Tibial artery (tissue), 4 donors: Measurements from ENCODE around the gene SELENOH.

Experiments
- DNase-seq, 2 donors: peaks; one replicate each; pipeline ENCODE4 v3.0.0-alpha.2; 2019
- H3K27ac ChIP-seq, 2 donors: fragments of 200-600 bp; sonication (generic) in 1 of 2; 1 replicate in 1 of 2; 2 replicates in 1 of 2; pipeline ENCODE4 v1.5.1; 2018 to 2019; ENCODE audit warnings: mild to moderate bottlenecking in 1 of 2
- H3K27me3 ChIP-seq, 2 donors: fragments of 200-600 bp; sonication (generic) in 1 of 2; one replicate each; pipeline versions ENCODE4 v1.5.1 to v1.6.0; 2016 to 2019
- H3K36me3 ChIP-seq, 3 donors: fragments of 200-600 bp; sonication (generic) in 2 of 3; one replicate each; pipeline ENCODE4 v1.5.1; 2016 to 2019; ENCODE audit warnings: mild to moderate bottlenecking in 2 of 3
- H3K4me1 ChIP-seq, 4 donors: fragments of 200-600 bp; sonication (generic) in 2 of 4; 1 replicate in 3 of 4; 2 replicates in 1 of 4; pipeline ENCODE4 v1.5.1; 2016 to 2019
- H3K4me3 ChIP-seq, 2 donors: fragments of 200-600 bp; sonication (generic) in 1 of 2; 1 replicate in 1 of 2; 2 replicates in 1 of 2; pipeline ENCODE4 v1.5.1; 2018 to 2019; ENCODE audit warnings: mild to moderate bottlenecking in 2 of 2
- H3K9me3 ChIP-seq, 3 donors: fragments of 200-600 bp; sonication (generic) in 1 of 3; one replicate each; pipeline ENCODE4 v1.5.1; 2016 to 2019
- CTCF ChIP-seq, 2 experiments: fragments of 200-600 bp in 1 of 2; fragments of 450-650 bp in 1 of 2; IDR thresholded peaks; one replicate each; pipeline ENCODE4 v1.5.1; 2017 to 2019; ENCODE audit warnings: antibody characterized with exemption in 2 of 2, mild to moderate bottlenecking in 1 of 2, moderate library complexity in 1 of 2
- intact Hi-C: fragments of 100-400 bp; cut with DNase I; formaldehyde crosslinking; loops from one replicate; pipeline ENCODE4 v1.15.0; 2023; ENCODE audit warnings: low total_unique reads

SELENOH gene

GRCh38 chr11:57751176-57751575 lies 9.9 kb downstream of the SELENOH start:
- no peak for DNase-seq
- intact Hi-C loops, result no loop called here
- Histone ChIP-seq H3K4me1 (no peaks in the 10 kb centered on the region), H3K27ac (no peak overlapping the region), H3K4me3 (no peak overlapping the region), H3K9me3 (no peaks in the 10 kb centered on the region), H3K36me3 (peaks cover 0 to 9% (median 4%) of the 10 kb centered on the region in 3 donors), H3K27me3 (no peaks in the 10 kb centered on the region)
- no peak for TF ChIP-seq CTCF (IDR thresholded peaks at IDR 0.05)

GRCh38 chr11:57751676-57752253 lies 10.5 kb downstream of the SELENOH start, which contains the start of gene BTBD18:
TSS of gene BTBD18 (minus strand) at chr11:57751819. CDS start at chr11:57751188, 631 bp downstream.
- intact Hi-C loops, result no loop called here

GRCh38 chr11:57752954-57753353 lies 11.7 kb downstream of the SELENOH start:
- intact Hi-C loops, result no loop called here
- no peaks in the 10 kb centered on the region for H3K36me3 ChIP-seq
- DNase-seq, result no peak
- no peak for TF ChIP-seq CTCF (IDR thresholded peaks at IDR 0.05)
- no peaks in the 10 kb centered on the region for H3K27me3 ChIP-seq
- H3K9me3 ChIP-seq, result no peaks in the 10 kb centered on the region
- H3K4me3 ChIP-seq, result no peak overlapping the region
- no peaks in the 10 kb centered on the region for H3K4me1 ChIP-seq
- no peak overlapping the region for H3K27ac ChIP-seq

More at GRCh38 chr11:57751676-57752253, 10.5 kb downstream of the SELENOH start, which contains the start of gene BTBD18:
- no peak within 1 kb of the TSS for H3K4me3 ChIP-seq
- peaks cover 0 to 6% (median 4%) of the 10 kb centered on the region in 3 donors for H3K36me3 ChIP-seq
- no peaks in the 10 kb centered on the region for H3K4me1 ChIP-seq
- no peak for DNase-seq
- no peaks in the 10 kb centered on the region for H3K9me3 ChIP-seq
- H3K27me3 ChIP-seq, result no peaks in the 10 kb centered on the region
- TF ChIP-seq CTCF (IDR thresholded peaks at IDR 0.05), result peak in 1 of 2 experiments; percentile 20
- no peak within 1 kb of the TSS for H3K27ac ChIP-seq

- peaks cover 0 to 3% (median 0%) of the 10 kb centered on the region in 4 donors for H3K4me1 ChIP-seq
- no peaks in the 10 kb centered on the region for H3K36me3 ChIP-seq
- no peaks in the 10 kb centered on the region for H3K27me3 ChIP-seq
- H3K4me3 ChIP-seq, result no peak overlapping the region
- H3K27ac ChIP-seq, result no peak overlapping the region
- intact Hi-C loops, result no loop called here
- TF ChIP-seq CTCF (IDR thresholded peaks at IDR 0.05), result no peak
- H3K9me3 ChIP-seq, result no peaks in the 10 kb centered on the region
- no peak for DNase-seq
These were observed 16.9 kb downstream of the SELENOH start for GRCh38 chr11:57758174-57758573.

- no peaks in the 10 kb centered on the region for H3K27me3 ChIP-seq
- TF ChIP-seq CTCF (IDR thresholded peaks at IDR 0.05), result no peak
- peak; percentile 89 to 95 for DNase-seq
- intact Hi-C loops, result loop anchor here (5.0 kb wide), 1 partner anchor 36 kb away; no protein-coding TSS in a partner anchor
- no peaks in the 10 kb centered on the region for H3K9me3 ChIP-seq
- peaks cover 0 to 28% (median 22%) of the 10 kb centered on the region in 4 donors for H3K4me1 ChIP-seq
- no peaks in the 10 kb centered on the region for H3K36me3 ChIP-seq
- H3K4me3 ChIP-seq, result peak within 1 kb of the TSS; percentile 55 to 64
- H3K27ac ChIP-seq, result peak within 1 kb of the TSS; percentile 82 to 93
These were observed 20.3 kb downstream of the SELENOH start, which contains the start of gene CTNND1 for GRCh38 chr11:57761301-57762234. TSS of gene CTNND1 (plus strand) at chr11:57761802. CDS start at chr11:57791479, 29,677 bp downstream.
